Measurements from ENCODE around the gene SPACA6.
"Not testable (repeated sequence)": the region's sequence is repeated elsewhere in the genome, so short reads cannot be mapped to it uniquely, and the experiment has no call there.

SPACA6 gene

GRCh38 chr19:51737924-51738323 is 44.8 kb downstream of the SPACA6 start:
- ChIA-PET POLR2A (interaction anchor here (0.5 kb wide), 1 partner anchor 452 kb away, joined by 11 read pairs; the partner anchor contains the start of gene PPP2R1A), CTCF (interaction anchor here (1.0 kb wide), 1 partner anchor 42 kb away, joined by 3 read pairs; no protein-coding TSS in a partner anchor)
- TF ChIP-seq CTCF (IDR thresholded peaks at IDR 0.05; ENCODE audit: control extremely low read depth, extremely low read depth, low read depth, missing control alignments), result no peak
- no peak for DNase-seq (ENCODE audit: extremely low spot score)

DNA sequence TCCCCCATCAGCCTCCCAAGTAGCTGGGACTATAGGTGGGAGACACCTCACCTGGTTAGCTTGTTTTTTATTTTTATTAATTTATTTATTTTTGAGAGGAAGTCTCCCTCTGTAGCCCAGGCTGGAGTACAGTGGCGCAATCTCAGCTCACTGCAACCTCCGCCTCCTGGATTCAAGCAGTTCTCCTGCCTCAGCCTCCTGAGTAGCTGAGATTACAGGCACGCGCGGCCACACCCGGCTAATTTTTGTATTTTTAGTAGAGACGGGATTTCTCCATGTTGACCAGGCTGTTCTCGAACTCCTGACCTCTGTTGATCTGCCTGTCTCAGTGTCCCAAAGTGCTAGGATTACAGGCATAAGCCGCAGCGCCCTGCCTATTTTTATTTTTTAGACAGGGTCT is 45.4 kb downstream of the SPACA6 start:
- CTCF ChIA-PET, result interaction anchor here (1.0 kb wide), 1 partner anchor 41 kb away, joined by 3 read pairs; no protein-coding TSS in a partner anchor
- POLR2A ChIA-PET; DNase-seq (ENCODE audit: extremely low spot score): not testable (repeated sequence)

- no peak for DNase-seq (ENCODE audit: extremely low spot score)
- POLR2A ChIA-PET, result no interaction called here
- TF ChIP-seq CTCF (IDR thresholded peaks at IDR 0.05; ENCODE audit: control extremely low read depth, extremely low read depth, low read depth, missing control alignments), result no peak
- CTCF ChIA-PET, result no interaction called here
Observed at GRCh38 chr19:51739466-51740213, 46.5 kb downstream of the SPACA6 start.

GRCh38 chr19:51740356-51740755 is 47.2 kb downstream of the SPACA6 start:
- no peak for TF ChIP-seq CTCF (IDR thresholded peaks at IDR 0.05; ENCODE audit: control extremely low read depth, extremely low read depth, low read depth, missing control alignments)
- ChIA-PET POLR2A (no interaction called here), CTCF (no interaction called here)

GRCh38 chr19:51742789-51743188 is 49.7 kb downstream of the SPACA6 start:
- POLR2A ChIA-PET, result no interaction called here
- DNase-seq (ENCODE audit: extremely low spot score), result no peak
- TF ChIP-seq CTCF (IDR thresholded peaks at IDR 0.05; ENCODE audit: control extremely low read depth, extremely low read depth, low read depth, missing control alignments), result no peak
- CTCF ChIA-PET, result interaction anchor here (1.8 kb wide), 1 partner anchor 35 kb away, joined by 6 read pairs; no protein-coding TSS in a partner anchor

More at GRCh38 chr19:51740356-51740755, 47.2 kb downstream of the SPACA6 start:
- DNase-seq (ENCODE audit: extremely low spot score), result no peak

DNA sequence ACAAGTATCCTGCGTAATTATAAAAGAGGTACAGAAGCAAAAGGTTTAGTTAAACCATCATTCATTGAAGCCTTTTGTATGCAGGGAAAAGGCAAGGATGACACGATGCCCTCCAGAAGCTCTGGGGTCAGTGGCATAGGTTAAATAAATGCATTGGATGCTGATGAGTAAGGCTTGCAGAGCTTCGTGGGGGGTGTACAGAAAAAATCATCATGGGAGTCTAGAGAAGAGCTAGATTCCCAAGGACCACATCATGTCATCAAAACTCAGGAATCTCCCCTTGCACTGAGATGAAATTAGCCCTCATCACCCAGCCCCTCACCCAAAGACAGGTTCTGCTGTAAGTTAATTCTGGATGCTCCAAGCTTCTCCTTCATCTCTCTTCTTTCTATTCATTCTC is 50.3 kb downstream of the SPACA6 start:
- CTCF ChIA-PET, result interaction anchor here (1.8 kb wide), 1 partner anchor 34 kb away, joined by 6 read pairs; no protein-coding TSS in a partner anchor

More for the DNA sequence above, 50.3 kb downstream of the SPACA6 start:
- no peak for DNase-seq (ENCODE audit: extremely low spot score)
- no peak for TF ChIP-seq CTCF (IDR thresholded peaks at IDR 0.05; ENCODE audit: control extremely low read depth, extremely low read depth, low read depth, missing control alignments)
- POLR2A ChIA-PET, result no interaction called here
